Immature natural killer cell (primary cell): ENCODE results near the gene SFT2D1. TPM values are rescaled to one million over a fixed set of nuclear protein-coding genes. Genes with fewer than 3 reads are reported as not detected.
A peak's percentile ranks its signal among the peaks of the same experiment; 100 is the strongest.

Experiments used
- DNase-seq, 3 donors: peaks; one replicate each; pipeline ENCODE4 v3.0.0; 2022; ENCODE audit warnings: mixed read lengths in 1 of 3
- H3K27ac Mint-ChIP-seq, 6 donors: one replicate each; pipeline ENCODE4 v1.8.0; 2020; ENCODE audit warnings: mixed read lengths in 6 of 6, mild to moderate bottlenecking in 5 of 6, inconsistent platforms in 4 of 6, moderate library complexity in 3 of 6
- H3K27me3 Mint-ChIP-seq, 3 donors: one replicate each; pipeline ENCODE4 v1.8.0; 2020 to 2021; ENCODE audit warnings: low read depth in 3 of 3, mild to moderate bottlenecking in 3 of 3, mixed read lengths in 3 of 3, moderate library complexity in 3 of 3, inconsistent platforms in 1 of 3
- H3K36me3 Mint-ChIP-seq, 3 donors: one replicate each; pipeline ENCODE4 v1.8.0; 2020; ENCODE audit warnings: mixed read lengths in 3 of 3, inconsistent platforms in 2 of 3, mild to moderate bottlenecking in 2 of 3
- H3K4me1 Mint-ChIP-seq, 2 donors: one replicate each; pipeline ENCODE4 v1.8.0; 2020; ENCODE audit warnings: inconsistent platforms in 2 of 2, mild to moderate bottlenecking in 2 of 2, mixed read lengths in 2 of 2, moderate library complexity in 1 of 2
- H3K4me3 Mint-ChIP-seq, 5 donors: one replicate each; pipeline ENCODE4 v1.8.0; 2020; ENCODE audit warnings: mild to moderate bottlenecking in 5 of 5, mixed read lengths in 5 of 5, inconsistent platforms in 3 of 5, moderate library complexity in 3 of 5
- H3K9me3 Mint-ChIP-seq, 6 donors: one replicate each; pipeline ENCODE4 v1.8.0; 2020; ENCODE audit warnings: mild to moderate bottlenecking in 6 of 6, mixed read lengths in 6 of 6, inconsistent platforms in 4 of 6, moderate library complexity in 3 of 6
- polyA plus RNA-seq, 3 donors: library from polyadenylated mRNA; unstranded; fragments of 300-500 nt; fragmentation: Illumina TruSeq; gene quantifications; one replicate each; pipeline ENCODE4 v1.2.3, GENCODE V29; 2021

SFT2D1 gene
- polyA plus RNA-seq, 3 donors from 2014 or later: 92.7 to 144 (median 94.2) TPM

DNA sequence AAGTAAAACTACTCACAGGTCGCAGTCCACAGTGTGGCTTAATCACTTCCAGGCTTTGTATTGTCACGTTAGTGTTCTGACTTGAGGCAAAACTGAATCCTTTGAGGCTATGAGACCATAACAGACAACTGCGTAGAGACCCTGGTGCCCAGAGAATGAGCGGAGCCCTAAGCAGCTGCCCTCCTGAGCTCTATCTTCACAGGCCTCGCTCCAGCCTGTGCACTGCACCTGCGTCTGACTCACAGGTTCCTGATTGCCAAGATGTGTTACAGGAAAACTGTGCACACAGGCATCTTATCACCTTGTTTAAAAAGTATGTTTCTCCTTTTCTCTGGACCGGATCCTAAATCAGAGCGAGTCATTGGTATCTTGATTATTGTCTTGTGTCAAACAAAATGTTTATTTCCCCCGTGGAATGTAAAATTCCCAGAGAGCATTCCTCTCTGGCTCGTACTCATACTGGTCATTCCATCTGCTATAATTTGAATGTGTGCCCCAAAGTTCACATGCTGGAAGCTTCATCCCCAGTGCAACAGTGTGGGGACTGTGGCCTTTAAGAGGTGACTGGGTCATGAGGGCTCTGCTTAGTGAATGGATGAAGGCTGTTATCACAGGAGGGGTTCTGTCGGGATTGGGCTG is 59.8 kb downstream of the SFT2D1 start:
- peaks cover 0 to 2% (median 0%) of the 10 kb centered on the region in 6 donors for H3K9me3 Mint-ChIP-seq
- no peaks in the 10 kb centered on the region for H3K4me1 Mint-ChIP-seq
- H3K27me3 Mint-ChIP-seq: peaks cover 5 to 10% (median 9%) of the 10 kb centered on the region in 3 donors
- no peak for DNase-seq
- no peak overlapping the region for H3K4me3 Mint-ChIP-seq
- H3K36me3 Mint-ChIP-seq: no peaks in the 10 kb centered on the region
- no peak overlapping the region for H3K27ac Mint-ChIP-seq

DNA sequence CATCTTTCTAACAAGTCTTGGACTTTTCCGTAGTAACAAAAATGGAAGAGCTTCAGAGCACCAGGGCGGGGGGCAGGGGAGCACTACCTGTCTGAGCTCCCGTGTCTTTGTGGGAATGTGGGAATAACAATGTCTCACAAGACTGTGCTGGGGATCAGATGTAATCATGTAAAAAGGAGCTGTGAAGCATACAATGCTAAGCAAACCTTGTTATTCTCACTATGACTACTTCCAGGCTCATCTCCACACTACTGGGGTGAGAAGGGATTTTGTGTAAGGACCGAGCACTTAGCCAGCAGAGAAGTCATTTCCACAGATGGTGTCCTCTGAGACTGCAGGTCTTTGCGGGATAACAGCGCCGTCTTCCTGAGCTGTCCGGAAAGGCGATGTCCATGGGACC is 61.2 kb downstream of the SFT2D1 start:
- Mint-ChIP-seq H3K27me3 (peaks cover 5 to 10% (median 9%) of the 10 kb centered on the region in 3 donors), H3K27ac (no peak overlapping the region), H3K36me3 (no peaks in the 10 kb centered on the region), H3K9me3 (peaks cover 0 to 2% (median 0%) of the 10 kb centered on the region in 6 donors), H3K4me1 (no peaks in the 10 kb centered on the region), H3K4me3 (no peak overlapping the region)
- no peak for DNase-seq

DNA sequence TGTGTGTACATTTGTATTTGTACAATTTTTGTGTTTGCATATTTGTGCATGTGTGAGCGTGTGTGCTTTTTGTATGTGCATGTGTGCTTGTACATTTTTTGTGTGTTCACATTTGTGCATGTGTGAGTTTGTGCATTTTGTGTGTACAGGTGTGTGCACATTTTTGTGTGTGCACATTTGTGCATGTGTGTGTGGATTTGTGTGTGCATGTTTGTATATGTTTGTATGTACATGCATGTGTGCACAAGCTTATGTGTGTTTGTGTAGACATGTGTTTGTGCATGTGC is 63.0 kb downstream of the SFT2D1 start:
- no peak for DNase-seq
- Mint-ChIP-seq H3K9me3 (peaks cover 0 to under 1% (median 0%) of the 10 kb centered on the region in 6 donors), H3K27ac (peak overlapping the region in 1 of 6 donors; percentile 37), H3K36me3 (no peaks in the 10 kb centered on the region), H3K4me1 (peaks cover 6 to 8% of the 10 kb centered on the region in 2 donors), H3K4me3 (no peak overlapping the region), H3K27me3 (peaks cover 5 to 12% (median 7%) of the 10 kb centered on the region in 3 donors)

DNA sequence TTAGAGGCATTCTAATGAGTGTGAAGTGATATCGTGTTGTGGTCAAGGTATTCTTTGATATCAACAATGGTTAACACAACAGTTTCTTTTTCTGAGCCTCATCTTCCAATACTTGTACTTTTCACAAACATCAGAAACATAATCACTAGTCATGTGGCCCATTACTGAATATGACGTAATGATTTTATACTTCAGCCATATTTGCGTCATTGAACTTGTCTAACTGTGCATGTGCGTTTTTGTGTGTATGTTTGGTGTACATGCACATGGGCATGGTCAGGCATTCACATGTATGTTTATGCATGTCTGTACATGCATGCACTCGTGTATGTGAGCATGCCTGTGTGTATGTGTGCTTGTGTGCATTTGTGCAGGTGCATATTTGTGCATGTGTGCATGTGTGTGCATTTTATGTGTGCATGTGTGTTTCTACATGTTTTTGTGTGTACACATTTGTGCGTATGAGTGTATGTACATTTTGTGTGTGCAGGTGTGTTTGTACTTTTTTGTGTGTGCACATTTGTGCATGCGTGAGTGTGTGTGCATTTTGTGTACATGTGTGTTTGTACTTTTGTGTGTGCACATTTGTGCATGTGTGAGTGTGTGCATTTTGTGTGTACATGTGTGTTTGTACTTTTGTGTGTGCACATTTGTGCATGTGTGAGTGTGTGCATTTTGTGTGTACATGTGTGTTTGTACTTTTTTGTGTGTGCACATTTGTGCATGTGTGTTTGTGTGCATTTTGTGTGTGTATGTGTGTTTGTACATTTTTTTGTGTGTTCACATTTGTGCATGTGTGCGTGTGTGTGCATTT is 63.6 kb downstream of the SFT2D1 start:
- Mint-ChIP-seq H3K36me3 (no peaks in the 10 kb centered on the region), H3K27ac (no peak overlapping the region), H3K4me1 (peaks cover 8% of the 10 kb centered on the region in 2 donors), H3K27me3 (peaks cover 7 to 12% (median 10%) of the 10 kb centered on the region in 3 donors), H3K4me3 (no peak overlapping the region), H3K9me3 (no peaks in the 10 kb centered on the region)
- DNase-seq: no peak

DNA sequence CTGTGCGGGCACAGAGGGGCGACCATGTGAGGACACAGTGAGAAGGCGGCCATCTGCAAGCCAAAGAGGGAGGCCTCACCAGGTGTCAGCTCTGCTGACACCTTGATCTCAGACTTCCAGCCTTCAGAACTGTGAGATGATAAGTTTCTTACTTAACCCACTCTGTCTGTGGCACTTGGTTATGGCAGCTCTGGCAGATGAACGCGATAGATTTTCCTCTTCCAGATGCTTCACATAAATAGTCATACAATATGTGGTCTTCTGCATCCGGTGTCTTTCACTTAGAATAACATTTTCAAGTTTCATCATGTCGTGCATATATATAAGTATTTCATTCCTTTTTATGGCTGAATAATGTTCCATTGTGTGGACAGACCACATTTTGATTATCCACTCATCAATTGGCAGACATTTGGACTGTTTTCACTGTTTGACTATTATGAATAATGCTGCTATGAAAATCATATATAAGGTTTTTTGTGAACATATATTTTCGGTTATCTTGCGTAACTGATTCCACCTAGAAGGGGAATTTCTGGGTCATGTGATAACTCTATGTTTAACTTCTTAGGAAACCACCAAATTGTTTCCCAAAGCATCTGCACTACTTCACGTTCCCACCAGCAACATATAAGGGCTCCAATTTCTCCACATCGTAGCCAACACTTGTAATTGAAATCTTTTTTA is 64.3 kb downstream of the SFT2D1 start:
- H3K4me1 Mint-ChIP-seq: peaks cover 8% of the 10 kb centered on the region in 2 donors
- H3K36me3 Mint-ChIP-seq: no peaks in the 10 kb centered on the region
- H3K27me3 Mint-ChIP-seq: peaks cover 7 to 12% (median 10%) of the 10 kb centered on the region in 3 donors
- no peak overlapping the region for H3K4me3 Mint-ChIP-seq
- no peak overlapping the region for H3K27ac Mint-ChIP-seq
- no peaks in the 10 kb centered on the region for H3K9me3 Mint-ChIP-seq
- DNase-seq: no peak

DNA sequence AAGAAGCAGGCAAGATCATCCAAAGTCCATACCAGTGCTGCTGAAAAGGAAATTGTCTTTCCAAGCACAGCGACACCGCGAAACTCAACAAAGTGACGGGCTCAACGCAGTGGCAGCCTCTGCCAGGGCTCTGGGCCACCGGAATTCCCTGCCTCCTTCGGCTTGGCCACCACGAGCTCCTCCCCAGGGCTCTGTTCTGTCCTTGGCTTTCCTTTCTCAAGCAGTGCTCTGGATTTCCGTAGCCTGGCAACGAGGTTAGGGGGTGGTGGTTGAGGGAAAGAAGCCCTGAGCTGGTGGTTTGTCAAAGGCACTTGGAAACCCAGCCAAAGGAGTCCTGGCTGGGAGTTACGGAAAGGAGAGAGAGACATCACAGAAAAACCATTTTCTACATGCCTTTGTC is 65.3 kb downstream of the SFT2D1 start:
- H3K27me3 Mint-ChIP-seq: peaks cover 7 to 10% (median 8%) of the 10 kb centered on the region in 3 donors
- peaks cover 8% of the 10 kb centered on the region in 2 donors for H3K4me1 Mint-ChIP-seq
- no peak overlapping the region for H3K27ac Mint-ChIP-seq
- H3K9me3 Mint-ChIP-seq: no peaks in the 10 kb centered on the region
- no peak overlapping the region for H3K4me3 Mint-ChIP-seq
- DNase-seq: no peak
- no peaks in the 10 kb centered on the region for H3K36me3 Mint-ChIP-seq

DNA sequence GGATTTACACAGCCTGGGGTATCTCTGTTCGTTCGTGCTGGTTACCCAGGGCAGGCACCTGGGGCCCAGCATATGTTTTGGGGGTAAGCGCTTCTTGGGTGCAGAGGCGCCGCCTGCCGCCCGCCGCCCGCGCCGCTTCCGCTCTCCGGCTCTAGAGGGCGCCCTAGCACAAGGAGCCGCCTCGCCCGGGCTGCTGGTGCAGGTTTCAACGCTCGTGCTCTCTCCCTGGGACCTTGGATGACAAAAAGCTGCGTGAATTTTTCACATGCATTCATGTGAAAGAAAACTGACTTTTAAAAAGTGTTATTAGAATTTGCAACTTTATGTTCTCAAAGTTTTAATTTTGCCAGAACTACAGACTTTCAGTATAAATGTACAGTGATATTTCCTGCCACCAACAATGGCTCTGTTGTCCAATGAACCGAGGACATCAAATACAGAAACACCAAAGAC is 66.6 kb downstream of the SFT2D1 start:
- peaks cover 5 to 10% (median 8%) of the 10 kb centered on the region in 3 donors for H3K27me3 Mint-ChIP-seq
- no peaks in the 10 kb centered on the region for H3K9me3 Mint-ChIP-seq
- peak overlapping the region in 2 of 5 donors; percentile 14 to 16 for H3K4me3 Mint-ChIP-seq
- no peaks in the 10 kb centered on the region for H3K36me3 Mint-ChIP-seq
- DNase-seq: peak; percentile 78 to 81 (median 78)
- H3K4me1 Mint-ChIP-seq: peaks cover 8% of the 10 kb centered on the region in 2 donors
- H3K27ac Mint-ChIP-seq: peak overlapping the region in 2 of 6 donors; percentile 22 to 53

DNA sequence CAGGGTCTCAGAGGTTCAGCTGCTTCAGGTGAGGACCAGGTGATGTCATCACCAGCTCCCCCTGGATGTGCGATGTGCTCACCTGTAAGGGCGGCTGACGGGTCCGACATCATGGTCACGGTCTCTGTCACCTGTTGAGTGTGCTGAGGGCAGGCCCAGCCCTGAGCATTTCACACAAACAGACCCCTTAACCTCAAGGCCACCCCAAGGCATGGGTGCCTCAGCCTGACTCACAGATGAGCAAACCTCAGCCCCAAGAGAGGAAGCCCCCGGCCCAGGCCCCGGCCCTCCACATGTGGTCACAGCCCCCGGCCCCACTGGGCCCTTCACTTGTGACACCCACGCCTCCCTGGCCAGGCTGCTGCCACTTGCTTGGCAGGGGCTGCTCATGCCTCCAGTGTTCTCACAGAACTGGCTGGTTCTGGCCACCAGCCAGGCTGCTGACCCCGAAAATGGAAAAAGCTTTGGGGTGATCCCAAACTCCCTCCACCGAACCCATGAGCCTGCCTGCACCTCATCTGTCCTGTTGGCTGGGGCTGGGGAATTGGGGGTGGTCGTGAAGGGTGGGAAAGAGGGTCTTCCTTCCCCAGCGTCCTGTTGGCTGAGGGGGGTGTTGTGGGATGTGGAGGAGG is 67.5 kb downstream of the SFT2D1 start:
- Mint-ChIP-seq H3K4me3 (no peak overlapping the region), H3K36me3 (no peaks in the 10 kb centered on the region), H3K9me3 (no peaks in the 10 kb centered on the region), H3K27me3 (peaks cover 5 to 8% (median 8%) of the 10 kb centered on the region in 3 donors), H3K4me1 (peaks cover 8% of the 10 kb centered on the region in 2 donors), H3K27ac (no peak overlapping the region)
- no peak for DNase-seq

DNA sequence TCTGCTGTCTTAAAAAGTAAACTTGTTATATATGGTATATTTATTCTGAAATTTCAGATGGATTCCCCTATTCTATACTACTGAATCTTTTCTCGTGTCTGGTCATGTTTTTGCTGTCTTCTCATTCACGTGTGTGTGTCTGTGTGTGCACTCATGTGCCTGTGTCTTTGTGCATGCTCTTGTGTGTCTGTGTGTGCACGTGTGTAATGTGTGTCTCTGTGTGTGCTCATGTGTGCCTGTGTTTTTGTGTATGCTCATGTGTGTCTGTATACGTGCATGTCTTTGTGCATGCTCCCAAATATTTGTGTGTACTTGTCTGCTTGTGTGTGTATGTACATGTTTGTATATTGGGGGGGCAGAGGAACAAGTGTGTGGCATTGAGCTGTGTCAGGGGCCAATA is 68.2 kb downstream of the SFT2D1 start:
- DNase-seq: no peak
- Mint-ChIP-seq H3K4me3 (no peak overlapping the region), H3K36me3 (no peaks in the 10 kb centered on the region), H3K9me3 (no peaks in the 10 kb centered on the region), H3K27ac (no peak overlapping the region), H3K27me3 (peaks cover 3 to 8% (median 5%) of the 10 kb centered on the region in 3 donors), H3K4me1 (peaks cover 8% of the 10 kb centered on the region in 2 donors)

DNA sequence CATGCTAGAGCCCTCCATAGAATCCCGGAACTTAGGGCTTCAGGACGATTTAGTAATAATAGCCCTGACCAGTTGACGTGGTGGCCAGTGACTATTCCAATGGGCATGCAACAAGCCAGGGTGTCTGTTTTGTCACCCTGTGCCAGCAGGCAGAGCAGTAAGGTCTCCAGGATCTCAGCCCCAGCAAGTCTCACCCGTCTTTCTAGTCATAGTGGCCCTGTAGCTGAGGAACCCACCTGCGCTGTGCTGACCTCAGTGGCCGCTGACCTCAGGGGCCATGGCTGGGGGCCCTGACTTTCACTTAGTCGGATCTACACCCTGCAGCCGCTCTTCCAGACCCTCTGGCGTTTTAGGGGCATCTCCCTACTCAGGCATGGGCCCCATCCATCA is 71.0 kb downstream of the SFT2D1 start:
- Mint-ChIP-seq H3K4me3 (no peak overlapping the region), H3K27me3 (peaks cover 3 to 9% (median 5%) of the 10 kb centered on the region in 3 donors), H3K9me3 (no peaks in the 10 kb centered on the region), H3K4me1 (peaks cover 8% of the 10 kb centered on the region in 2 donors), H3K27ac (no peak overlapping the region), H3K36me3 (no peaks in the 10 kb centered on the region)
- no peak for DNase-seq

DNA sequence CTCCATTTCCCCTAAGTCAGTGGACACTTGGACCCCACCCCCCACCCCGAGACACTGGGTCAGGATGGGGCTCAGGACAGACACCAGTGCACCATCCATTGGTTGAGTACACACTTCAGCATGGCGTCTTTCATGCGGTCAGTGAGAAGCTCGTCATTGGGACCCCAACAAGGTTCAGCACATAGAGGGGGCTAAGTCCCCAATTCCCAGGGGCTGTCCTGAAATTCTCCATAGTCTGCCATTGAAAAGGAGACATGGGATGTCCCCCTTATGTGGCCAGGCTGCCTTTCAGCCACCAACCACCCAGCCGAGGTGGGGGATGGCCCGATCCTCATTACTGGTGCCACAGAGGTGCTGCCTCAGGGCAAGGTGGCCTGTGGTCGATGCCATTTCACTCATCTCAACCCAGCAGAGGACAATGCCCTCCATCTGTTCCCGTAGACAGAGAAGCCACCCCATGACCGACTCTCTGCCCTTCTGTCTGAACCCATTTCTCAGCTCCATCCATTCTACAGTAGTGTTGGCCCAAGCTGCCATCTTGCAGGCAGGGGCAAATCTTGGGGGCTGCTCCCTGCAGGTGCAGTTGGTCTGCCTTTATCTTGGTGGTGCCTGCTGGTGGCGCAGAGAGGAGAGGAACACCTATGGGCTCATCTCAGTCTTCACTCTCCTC is 71.5 kb downstream of the SFT2D1 start:
- no peak for DNase-seq
- Mint-ChIP-seq H3K9me3 (no peaks in the 10 kb centered on the region), H3K4me1 (peaks cover 6 to 7% of the 10 kb centered on the region in 2 donors), H3K36me3 (no peaks in the 10 kb centered on the region), H3K27ac (no peak overlapping the region), H3K4me3 (no peak overlapping the region), H3K27me3 (peaks cover 3 to 5% (median 4%) of the 10 kb centered on the region in 3 donors)
